Endothelial cell of umbilical vein (primary cell): ENCODE measurements around the gene TOM1L1. TPM values are rescaled to one million over a fixed set of nuclear protein-coding genes. Genes with fewer than 3 reads are reported as not detected.

Experiments used
- BruUV-seq: library from RNA; stranded (reverse); fragments of 400-500 nt; replicated peaks from 2 replicates; lab custom pipeline; 2021; lab: Mats Ljungman, UMichigan
- CTCF ChIA-PET: fragments of 300-600, 350-600 bp; sonication (Branson Sonifier 250); formaldehyde crosslinking; loops from one replicate; lab custom pipeline; 2021; ENCODE audit warnings: antibody characterized with exemption, inconsistent platforms; lab: Charles Lee
- POLR2A ChIA-PET: fragments of 300-600, 350-600 bp; sonication (Branson Sonifier 250); formaldehyde crosslinking; loops from one replicate; lab custom pipeline; 2021; ENCODE audit warnings: antibody characterized with exemption, inconsistent platforms; lab: Charles Lee
- DNase-seq: peaks from one replicate; pipeline ENCODE4 v3.0.0-alpha.2; 2011; ENCODE audit warnings: low read depth, low spot score
- FAIRE-seq: peaks from 2 replicates; lab custom pipeline; 2011; peaks lifted over from hg19 to GRCh38; lab: Jason Lieb, UNC
- H2AFZ ChIP-seq: 2 replicates; pipeline ENCODE4 v1.6.0; 2012; ENCODE audit warnings: low read depth, low read length, control low read depth, inconsistent platforms
- H3K27ac ChIP-seq: 2 replicates; pipeline ENCODE4 v1.5.1; 2011; ENCODE audit warnings: low read depth, mild to moderate bottlenecking, control low read depth, low read length, moderate library complexity; ENCODE audit not compliant: insufficient read depth
- H3K27me3 ChIP-seq, 2 experiments: 2 replicates each; pipeline versions ENCODE4 v1.6.0 to v1.6.1; 2011; ENCODE audit warnings: low read length in 2 of 2, mixed read lengths in 1 of 2; ENCODE audit not compliant: control insufficient read depth in 2 of 2, insufficient read depth in 2 of 2
- H3K36me3 ChIP-seq, 2 experiments: 2 replicates in 1 of 2; 3 replicates in 1 of 2; pipeline ENCODE4 v1.5.1; 2011; ENCODE audit warnings: low read length in 2 of 2, mild to moderate bottlenecking in 1 of 2, moderate library complexity in 1 of 2; ENCODE audit not compliant: control insufficient read depth in 2 of 2, insufficient read depth in 2 of 2; ENCODE audit errors: extremely low read depth in 1 of 2
- H3K4me1 ChIP-seq: 3 replicates; pipeline ENCODE4 v1.5.1; 2011; ENCODE audit warnings: mild to moderate bottlenecking, low read length; ENCODE audit not compliant: control insufficient read depth, insufficient read depth; ENCODE audit errors: extremely low read depth
- H3K4me2 ChIP-seq: 2 replicates; pipeline ENCODE4 v1.6.1; 2011; ENCODE audit warnings: low read length, control low read depth, mixed read lengths; ENCODE audit not compliant: insufficient read depth
- H3K4me3 ChIP-seq, 3 experiments: fragments of 200-600 bp in 1 of 3; sonication (generic), shearing (Covaris generic) in 1 of 3; replicated peaks in 1 of 3; 2 replicates each; pipeline ENCODE4 v1.5.1; 2011 to 2016; ENCODE audit warnings: control low read depth in 3 of 3, low read length in 3 of 3, mild to moderate bottlenecking in 2 of 3, inconsistent platforms in 1 of 3, low read depth in 1 of 3, moderate library complexity in 1 of 3; ENCODE audit not compliant: insufficient read depth in 1 of 3
- H3K79me2 ChIP-seq: 2 replicates; pipeline ENCODE4 v1.6.0; 2012; ENCODE audit warnings: low read length, inconsistent platforms; ENCODE audit not compliant: control insufficient read depth, insufficient read depth
- H3K9ac ChIP-seq: replicated peaks from 2 replicates; pipeline ENCODE3; 2011; ENCODE audit warnings: low read length, control low read depth; ENCODE audit not compliant: insufficient read depth; ENCODE audit errors: extremely low read depth
- H3K9me1 ChIP-seq: replicated peaks from 3 replicates; pipeline ENCODE4 v1.6.0; 2011; ENCODE audit warnings: mild to moderate bottlenecking, low read length; ENCODE audit not compliant: control insufficient read depth, insufficient read depth; ENCODE audit errors: extremely low read depth
- H3K9me3 ChIP-seq: replicated peaks from 2 replicates; pipeline ENCODE4 v1.5.1; 2012; ENCODE audit warnings: low read length, inconsistent platforms; ENCODE audit not compliant: control insufficient read depth, insufficient read depth
- H4K20me1 ChIP-seq: replicated peaks from 2 replicates; pipeline ENCODE3; 2011; ENCODE audit warnings: mild to moderate bottlenecking, low read length; ENCODE audit not compliant: control insufficient read depth, insufficient read depth; ENCODE audit errors: extremely low read depth
- EZH2 ChIP-seq: IDR thresholded peaks from 2 replicates; pipeline ENCODE4 v1.6.1; 2012; ENCODE audit warnings: borderline replicate concordance, low read depth, mild to moderate bottlenecking, moderate library complexity, low read length, inconsistent platforms; ENCODE audit not compliant: severe bottlenecking
- FOS ChIP-seq: IDR thresholded peaks from 2 replicates; pipeline ENCODE4 v1.6.1; 2011; ENCODE audit warnings: mild to moderate bottlenecking, low read length, moderate library complexity, borderline replicate concordance; ENCODE audit not compliant: insufficient read depth
- GATA2 ChIP-seq: IDR thresholded peaks from 2 replicates; pipeline ENCODE4 v1.7.0; 2011; ENCODE audit warnings: low read depth, mild to moderate bottlenecking, moderate library complexity, mixed read lengths, low read length; ENCODE audit not compliant: insufficient read length, insufficient read depth
- JUN ChIP-seq: IDR thresholded peaks from 2 replicates; pipeline ENCODE4 v1.6.1; 2011; ENCODE audit warnings: borderline replicate concordance, low read depth; ENCODE audit not compliant: insufficient read length, insufficient read depth
- MYC ChIP-seq: IDR thresholded peaks from one replicate; pipeline ENCODE4 v1.6.1; 2011; ENCODE audit warnings: mild to moderate bottlenecking, low read depth, low read length
- POLR2A ChIP-seq: IDR thresholded peaks from 2 replicates; pipeline ENCODE4 v1.6.1; 2012; ENCODE audit warnings: low read depth, mild to moderate bottlenecking, control low read depth, low read length
- POLR2AphosphoS5 ChIP-seq: IDR thresholded peaks from 2 replicates; pipeline ENCODE4 v1.6.1; 2012; ENCODE audit warnings: low read depth, mild to moderate bottlenecking, control low read depth, low read length, moderate library complexity; ENCODE audit not compliant: insufficient read depth
- dilution Hi-C: fragments of 300-500 bp; cut with MboI; formaldehyde crosslinking; loops from one replicate; pipeline ENCODE4 v1.15.0; 2019; ENCODE audit warnings: low sequenced_read_pairs; ENCODE audit not compliant: extremely low pct_ligation_motif_present
- intact Hi-C: fragments of 100-400 bp; cut with micrococcal nuclease; formaldehyde crosslinking; loops from one replicate; pipeline ENCODE4 v1.10.0; 2022
- polyA plus RNA-seq, 4 experiments: library from polyadenylated mRNA; depleted of rRNA in 3 of 4; stranded (reverse) in 3 of 4; unstranded in 1 of 4; fragments of >200 nt; gene quantifications; 2 replicates each; pipeline versions ENCODE4 v1.2.1 to v1.2.3, GENCODE V29; 2011 to 2012; ENCODE audit warnings: missing spikeins in 1 of 4
- total RNA-seq: library from RNA; stranded (reverse); gene quantifications from 2 replicates; pipeline ENCODE4 v1.2.3, GENCODE V29; 2021
- TF ChIP-seq, protein P1 (sequence below), 2 donors: IDR thresholded peaks; 1 replicate in 1 of 2; 2 replicates in 1 of 2; pipeline ENCODE4 v1.5.1; 2011; ENCODE audit warnings: low read length in 2 of 2, mild to moderate bottlenecking in 2 of 2, moderate library complexity in 2 of 2, control low read depth in 1 of 2, inconsistent platforms in 1 of 2, low read depth in 1 of 2; ENCODE audit not compliant: insufficient read depth in 1 of 2; ENCODE audit errors: extremely low read depth in 1 of 2
- TF ChIP-seq, protein P2 (sequence below): IDR thresholded peaks from 2 replicates; pipeline ENCODE4 v1.6.1; 2011; ENCODE audit not compliant: insufficient read depth, insufficient read length

Gene TOM1L1
- total and polyA plus RNA-seq, 2 donors (not counting 3 experiments of a cell fraction or from before 2014, with no cell fraction given): 0.44 to 0.60 TPM

DNA sequence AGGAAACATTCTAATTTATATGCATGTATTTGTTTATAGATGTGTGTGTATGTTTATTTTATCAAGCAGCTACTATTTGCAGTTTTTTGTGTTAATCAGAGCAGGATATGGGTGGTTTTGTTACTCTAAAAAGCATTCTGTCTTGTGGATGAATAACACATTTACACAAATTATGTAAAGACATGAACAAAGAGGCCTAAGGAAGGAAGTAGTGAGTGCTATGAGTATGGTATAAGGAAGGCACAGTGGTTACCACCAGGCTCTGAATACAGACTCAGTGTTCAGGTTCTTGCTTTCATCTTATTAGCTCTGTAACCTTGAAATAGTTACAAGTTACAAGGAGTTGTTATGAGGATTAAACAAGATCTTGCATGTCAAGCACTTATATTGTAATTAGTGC lies 101.8 kb downstream of the TOM1L1 start:
- Histone ChIP-seq H4K20me1 (no peaks in the 10 kb centered on the region), H3K4me1 (no peaks in the 10 kb centered on the region), H3K79me2 (no peaks in the 10 kb centered on the region), H3K9me3 (no peaks in the 10 kb centered on the region), H3K4me2 (no peak overlapping the region), H3K9me1 (no peaks in the 10 kb centered on the region), H3K4me3 (no peak overlapping the region), H3K27me3 (no peaks in the 10 kb centered on the region), H3K36me3 (no peaks in the 10 kb centered on the region), H3K27ac (no peak overlapping the region), H3K9ac (no peak overlapping the region), H2AFZ (no peak overlapping the region)
- no peak for TF ChIP-seq FOS
- no peak for TF ChIP-seq POLR2AphosphoS5
- no peak for TF ChIP-seq GATA2
- no peak for TF ChIP-seq EZH2
- TF ChIP-seq JUN: no peak
- no peak for TF ChIP-seq MYC
- TF ChIP-seq POLR2A: no peak
- TF ChIP-seq, protein P1, sequence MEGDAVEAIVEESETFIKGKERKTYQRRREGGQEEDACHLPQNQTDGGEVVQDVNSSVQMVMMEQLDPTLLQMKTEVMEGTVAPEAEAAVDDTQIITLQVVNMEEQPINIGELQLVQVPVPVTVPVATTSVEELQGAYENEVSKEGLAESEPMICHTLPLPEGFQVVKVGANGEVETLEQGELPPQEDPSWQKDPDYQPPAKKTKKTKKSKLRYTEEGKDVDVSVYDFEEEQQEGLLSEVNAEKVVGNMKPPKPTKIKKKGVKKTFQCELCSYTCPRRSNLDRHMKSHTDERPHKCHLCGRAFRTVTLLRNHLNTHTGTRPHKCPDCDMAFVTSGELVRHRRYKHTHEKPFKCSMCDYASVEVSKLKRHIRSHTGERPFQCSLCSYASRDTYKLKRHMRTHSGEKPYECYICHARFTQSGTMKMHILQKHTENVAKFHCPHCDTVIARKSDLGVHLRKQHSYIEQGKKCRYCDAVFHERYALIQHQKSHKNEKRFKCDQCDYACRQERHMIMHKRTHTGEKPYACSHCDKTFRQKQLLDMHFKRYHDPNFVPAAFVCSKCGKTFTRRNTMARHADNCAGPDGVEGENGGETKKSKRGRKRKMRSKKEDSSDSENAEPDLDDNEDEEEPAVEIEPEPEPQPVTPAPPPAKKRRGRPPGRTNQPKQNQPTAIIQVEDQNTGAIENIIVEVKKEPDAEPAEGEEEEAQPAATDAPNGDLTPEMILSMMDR (IDR thresholded peaks at IDR 0.05; ENCODE audit: extremely low read depth in 1 of 2, insufficient read depth in 1 of 2, low read depth in 1 of 2, low read length in 2 of 2): no peak
- TF ChIP-seq, protein P2, sequence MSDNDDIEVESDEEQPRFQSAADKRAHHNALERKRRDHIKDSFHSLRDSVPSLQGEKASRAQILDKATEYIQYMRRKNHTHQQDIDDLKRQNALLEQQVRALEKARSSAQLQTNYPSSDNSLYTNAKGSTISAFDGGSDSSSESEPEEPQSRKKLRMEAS: no peak
- DNase-seq: no peak
- ChIA-PET POLR2A (no interaction called here), CTCF (interaction anchor here (1.3 to 6.4 kb wide), 4 partner anchors 10 to 355 kb away, joined by 3 to 99 read pairs (median 5); no protein-coding TSS in a partner anchor)
- dilution Hi-C loops: no loop called here
- intact Hi-C loops: no loop called here
- no peak for FAIRE-seq
- no TSS peak for BruUV-seq
